ENCODE results near the gene HLCS.

- TF ChIP-seq CTCF (IDR thresholded peaks at IDR 0.05) (no peak), CHD2 (IDR thresholded peaks at IDR 0.05; ENCODE audit: low read length, partially characterized antibody) (no peak), RAD21 (IDR thresholded peaks at IDR 0.05; ENCODE audit: low read length) (no peak), EP300 (IDR thresholded peaks at IDR 0.05; ENCODE audit: borderline replicate concordance in 1 of 2, low read depth in 1 of 2, low read length in 1 of 2) (no peak), GATA2 (CRISPR knock-in tag; IDR thresholded peaks at IDR 0.05) (no peak), USF2 (IDR thresholded peaks at IDR 0.05; ENCODE audit: borderline replicate concordance, low read depth, low read length) (no peak), EZH2phosphoT487 (IDR thresholded peaks at IDR 0.05; ENCODE audit: borderline replicate concordance, low read depth) (no peak), MXI1 (IDR thresholded peaks at IDR 0.05; ENCODE audit: low read depth, low read length) (no peak)
Measured at GRCh38 chr21:36807422-36807928, 159.0 kb downstream of the HLCS start.
